ENCODE results near the gene TMEM248.
"Not testable (repeated sequence)": the region's sequence is repeated elsewhere in the genome, so short reads cannot be mapped to it uniquely, and the experiment has no call there.

TMEM248 gene

DNA sequence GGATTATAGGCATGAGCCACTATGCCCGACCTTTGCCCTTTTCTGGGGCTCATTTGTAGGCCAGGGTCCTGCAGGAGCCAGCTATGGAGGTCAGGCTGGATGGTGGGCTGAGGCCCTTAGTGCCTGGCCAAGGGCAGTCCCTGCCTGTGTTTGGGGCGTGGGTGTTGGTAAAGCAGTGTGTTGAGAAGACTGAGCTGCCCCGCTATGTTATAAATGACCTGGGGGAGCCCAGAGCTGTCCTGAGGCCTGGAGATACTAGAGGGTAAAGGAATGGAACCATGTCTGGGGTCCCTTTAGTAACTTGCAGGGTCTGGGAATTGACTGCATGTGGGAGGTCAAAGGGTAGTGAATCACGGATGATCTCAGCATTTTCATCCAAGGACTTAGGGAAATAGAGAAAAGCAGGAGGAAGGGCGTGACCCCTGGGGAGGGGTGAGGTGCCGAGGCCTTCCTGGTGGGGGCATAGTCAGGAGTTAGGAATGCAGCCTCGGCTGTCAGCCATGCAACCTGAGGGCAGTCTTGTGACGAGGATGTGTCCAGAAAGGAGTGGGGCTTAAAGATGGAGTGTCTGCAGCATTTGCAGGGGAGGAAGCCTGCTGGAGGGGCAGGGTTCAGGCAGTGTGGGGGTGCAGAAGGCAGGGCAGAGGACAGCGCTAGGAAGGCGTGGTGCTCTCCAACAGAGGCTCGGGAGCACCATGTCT lies 31.5 kb downstream of the TMEM248 start:
- no peak for DNase-seq

GRCh38 chr7:66953044-66953427 lies 32.0 kb downstream of the TMEM248 start:
- no peak for DNase-seq

- DNase-seq = no peak
Measured at GRCh38 chr7:66957595-66958290, 36.7 kb downstream of the TMEM248 start.

GRCh38 chr7:66958538-66959350 lies 37.7 kb downstream of the TMEM248 start:
- DNase-seq = no peak

DNA sequence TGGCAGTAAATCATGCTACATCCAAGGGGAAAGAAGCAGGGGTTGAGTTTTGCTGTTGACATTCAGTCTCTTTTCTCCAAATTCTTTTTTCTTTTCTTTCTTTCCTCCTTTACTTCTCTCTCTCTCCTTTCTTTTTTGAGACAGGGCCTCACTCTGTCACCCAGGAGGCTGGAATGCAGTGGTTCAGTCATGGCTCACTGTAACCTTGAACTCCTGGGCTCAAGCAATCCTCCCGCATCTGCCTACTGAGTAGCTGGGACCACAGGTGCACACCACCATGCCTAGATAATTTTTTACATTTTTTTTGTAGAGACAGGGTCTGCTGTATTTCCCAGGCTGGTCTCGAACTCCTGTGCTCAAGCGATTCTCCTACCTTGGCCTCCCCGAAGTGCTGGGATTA lies 39.2 kb downstream of the TMEM248 start:
- no peak for DNase-seq

DNA sequence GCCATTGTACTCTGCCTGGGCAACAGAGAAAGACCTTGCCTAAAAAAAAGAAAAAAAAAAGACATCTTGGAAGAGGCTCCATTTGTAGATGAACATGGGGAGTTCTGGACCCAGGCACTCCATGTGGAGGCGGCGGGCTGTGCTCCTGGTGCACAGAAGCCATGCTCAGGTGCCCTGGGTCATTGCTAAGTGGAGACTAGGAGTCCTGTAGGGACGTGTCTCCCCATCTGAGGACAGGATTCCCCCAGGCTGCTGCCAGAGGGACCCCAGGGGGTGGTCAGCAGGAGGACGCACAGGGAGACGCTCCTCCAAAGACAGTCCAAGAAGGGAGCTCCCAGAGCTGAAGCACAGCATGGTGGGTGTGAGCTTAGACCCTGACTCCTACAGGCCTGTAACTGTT lies 40.1 kb downstream of the TMEM248 start:
- no peak for DNase-seq

DNA sequence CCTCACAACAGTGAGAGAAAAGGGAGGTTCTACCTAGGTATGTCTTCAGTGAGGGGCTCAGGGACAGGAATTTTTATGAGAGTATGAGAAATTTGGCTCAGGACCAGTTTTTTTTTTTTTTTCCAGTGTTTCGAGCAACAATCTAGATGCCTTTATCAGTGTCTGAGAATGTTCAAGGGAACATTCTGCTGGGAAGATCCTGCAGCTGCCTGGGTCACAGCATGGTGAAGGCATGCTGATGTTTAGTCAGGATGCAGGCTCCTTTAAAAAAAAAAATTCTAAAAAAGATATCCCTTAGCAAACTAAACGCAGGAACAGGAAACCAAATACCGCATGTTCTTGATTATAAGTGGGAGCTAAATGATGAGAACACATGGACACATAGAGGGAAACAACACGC lies 43.4 kb downstream of the TMEM248 start:
- no peak for DNase-seq

DNA sequence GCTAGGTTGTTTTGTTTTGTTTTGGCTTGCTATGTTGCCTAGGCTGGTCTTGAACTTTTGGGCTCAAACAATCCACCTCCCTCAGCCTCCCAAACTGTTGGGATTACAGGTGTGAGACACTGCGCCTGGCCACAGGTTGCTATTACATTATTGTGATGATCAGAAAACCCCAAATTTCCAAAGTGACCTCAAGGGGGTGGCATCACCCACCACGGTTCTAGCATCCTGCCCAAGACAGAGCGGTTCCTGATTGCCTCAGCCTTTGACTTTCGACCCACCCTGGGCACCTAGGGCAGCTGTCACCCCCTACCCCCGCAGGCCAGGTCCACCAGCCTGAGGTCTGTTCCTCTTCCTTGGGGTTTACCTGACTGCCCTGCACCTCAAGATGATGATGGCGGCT lies 46.0 kb downstream of the TMEM248 start:
- no peak for DNase-seq

- not testable (repeated sequence) for DNase-seq
Measured at GRCh38 chr7:66969001-66969400, 48.0 kb downstream of the TMEM248 start.

DNA sequence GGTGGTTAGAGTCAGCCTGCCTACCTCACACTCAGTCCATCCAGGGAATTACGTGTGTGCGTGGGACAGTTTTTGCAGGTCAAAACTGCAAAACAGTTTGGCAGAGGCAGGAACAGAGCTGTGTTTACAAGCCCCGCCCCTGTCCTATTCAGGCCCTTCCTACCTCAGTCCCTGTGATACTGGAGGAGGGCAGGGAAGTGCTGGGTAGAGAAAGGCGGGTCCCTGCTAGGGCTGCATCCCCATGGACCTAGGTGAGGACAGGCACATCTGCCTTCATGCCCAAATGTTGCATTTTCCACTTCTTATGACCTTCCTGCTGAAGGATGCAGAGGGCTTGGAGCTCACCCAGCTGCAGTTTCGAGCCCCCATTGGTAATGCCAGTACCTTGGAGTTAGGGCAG lies 49.3 kb downstream of the TMEM248 start:
- DNase-seq = no peak

GRCh38 chr7:66974986-66975590 lies 54.1 kb downstream of the TMEM248 start:
- no peak for DNase-seq

- not testable (repeated sequence) for DNase-seq
Measured at GRCh38 chr7:66978312-66978711, 57.3 kb downstream of the TMEM248 start.

DNA sequence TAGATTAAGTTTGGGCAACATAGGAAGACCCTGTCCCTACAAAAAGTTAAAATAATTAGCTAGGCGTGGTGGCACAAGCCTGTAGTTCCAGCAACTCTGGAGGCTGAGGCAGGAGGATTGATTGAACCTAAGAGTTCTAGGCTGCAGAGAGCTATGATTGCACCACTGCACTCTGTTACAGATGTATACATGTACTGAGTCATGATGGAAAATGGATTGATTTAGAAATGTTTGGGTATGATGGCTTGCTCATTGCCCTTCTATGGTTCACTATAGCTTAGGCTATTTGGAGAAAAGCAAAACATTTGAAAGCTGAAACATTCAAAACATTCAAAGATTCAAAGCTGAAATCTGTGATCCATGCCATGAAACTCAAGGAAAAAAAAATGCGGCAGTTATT lies 58.0 kb downstream of the TMEM248 start:
- DNase-seq = not testable (repeated sequence)

GRCh38 chr7:66980336-66980735 lies 59.3 kb downstream of the TMEM248 start:
- not testable (repeated sequence) for DNase-seq

- DNase-seq = not testable (repeated sequence)
Measured at GRCh38 chr7:66989552-66989951, 68.5 kb downstream of the TMEM248 start.

DNA sequence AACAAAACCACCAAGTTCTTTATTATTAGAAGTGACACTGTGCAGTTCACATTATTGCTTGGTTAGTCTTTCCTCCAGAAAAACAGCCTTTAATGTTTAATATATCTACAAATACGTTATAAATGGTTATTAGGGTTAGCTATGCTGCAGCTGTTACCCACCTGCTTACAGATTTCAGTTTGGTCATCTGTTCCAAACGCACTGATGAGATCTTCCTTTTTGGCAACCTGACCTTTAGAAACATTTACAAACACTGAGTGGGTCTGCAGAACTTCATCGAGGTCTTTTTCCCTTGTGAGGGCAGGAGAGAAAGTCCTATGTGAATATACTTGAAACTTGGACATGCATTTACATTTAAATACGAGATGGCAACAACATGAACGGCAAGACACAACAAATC lies 73.0 kb downstream of the TMEM248 start:
- not testable (repeated sequence) for DNase-seq

GRCh38 chr7:66994691-66995049 lies 73.6 kb downstream of the TMEM248 start:
- DNase-seq = peak; percentile 67

DNA sequence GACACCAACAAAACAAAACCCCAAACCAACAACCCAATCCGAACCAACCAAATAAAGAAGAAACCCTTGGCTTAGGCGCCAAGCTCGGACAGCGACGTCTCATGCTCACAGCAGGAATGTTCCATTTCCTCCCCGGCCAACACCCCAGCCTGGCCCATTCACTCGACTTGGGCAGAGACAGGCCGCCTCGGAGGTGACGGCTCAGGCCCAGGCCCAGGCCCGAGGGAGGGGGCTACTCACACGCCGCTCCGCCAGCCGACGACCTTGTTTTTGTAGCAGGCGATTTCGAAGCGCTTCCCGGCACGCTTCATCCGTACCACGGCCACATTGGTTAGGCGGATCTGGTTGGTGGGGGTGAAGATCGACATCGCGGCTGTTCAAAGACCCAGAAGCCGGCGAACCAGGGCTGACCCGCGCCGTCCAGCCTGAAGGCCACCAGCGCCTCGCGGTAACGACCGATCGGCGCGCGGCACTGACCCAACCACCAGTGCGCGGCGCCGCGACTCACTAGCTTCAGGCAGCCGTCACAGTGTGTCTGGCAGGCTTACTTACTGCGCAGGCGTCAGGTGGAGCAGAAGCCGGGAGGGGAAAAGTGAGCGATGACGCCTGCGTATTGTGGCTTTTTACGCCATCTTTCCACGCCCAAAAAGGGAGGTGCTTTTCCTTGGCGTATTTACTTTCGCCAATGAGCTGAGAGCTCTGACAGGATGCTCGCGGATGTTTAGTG lies 74.2 kb downstream of the TMEM248 start, which contains the start of gene SBDS:
Gene SBDS (minus strand): TSS at position 537 of the 727 bp plus-strand sequence. CDS start 169 bp downstream, at position 368.
- peak; percentile 98 for DNase-seq

DNA sequence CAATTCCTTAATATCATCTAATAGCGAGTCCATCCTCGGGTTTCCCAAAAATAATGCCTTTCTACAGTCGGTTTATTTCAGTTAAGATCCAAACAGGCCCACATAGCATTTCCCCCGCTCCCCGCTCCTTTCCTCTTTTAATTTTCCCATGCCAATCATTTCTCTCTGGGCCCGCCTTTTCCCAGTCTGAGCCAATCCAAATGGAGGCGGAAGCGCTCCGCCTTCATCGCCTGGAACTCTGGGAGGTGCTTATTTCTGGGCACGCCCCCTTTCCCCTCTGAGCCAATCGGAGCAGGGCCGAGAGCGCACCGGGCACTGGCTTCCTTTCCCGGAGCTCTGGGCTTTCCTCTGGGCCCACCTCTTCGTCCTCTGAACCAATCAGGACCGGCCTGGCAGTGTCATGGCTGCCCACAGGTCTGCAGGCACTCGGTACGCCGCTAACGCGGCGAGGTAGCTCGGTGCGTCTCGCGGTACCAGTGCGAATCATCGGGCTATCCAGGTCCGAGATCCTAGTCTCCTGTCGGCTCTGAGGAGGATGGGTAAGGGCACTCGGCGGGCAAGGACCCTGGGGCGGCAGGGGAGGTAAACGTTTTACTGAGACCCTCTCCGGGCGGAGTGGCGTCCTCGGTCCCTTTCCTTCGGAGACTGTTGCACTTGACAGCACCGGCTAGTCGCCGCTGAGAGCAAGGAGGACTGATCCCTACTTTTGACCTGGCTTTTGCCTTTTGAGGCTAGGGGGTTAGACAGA lies 75.6 kb downstream of the TMEM248 start, which contains the start of gene TYW1:
Gene TYW1 (plus strand): TSS at position 390 of the 748 bp plus-strand sequence. CDS start 146 bp downstream, at position 536.
- peak; percentile 99 for DNase-seq

GRCh38 chr7:67000601-67001258 lies 79.7 kb downstream of the TMEM248 start:
- not testable (repeated sequence) for DNase-seq

DNA sequence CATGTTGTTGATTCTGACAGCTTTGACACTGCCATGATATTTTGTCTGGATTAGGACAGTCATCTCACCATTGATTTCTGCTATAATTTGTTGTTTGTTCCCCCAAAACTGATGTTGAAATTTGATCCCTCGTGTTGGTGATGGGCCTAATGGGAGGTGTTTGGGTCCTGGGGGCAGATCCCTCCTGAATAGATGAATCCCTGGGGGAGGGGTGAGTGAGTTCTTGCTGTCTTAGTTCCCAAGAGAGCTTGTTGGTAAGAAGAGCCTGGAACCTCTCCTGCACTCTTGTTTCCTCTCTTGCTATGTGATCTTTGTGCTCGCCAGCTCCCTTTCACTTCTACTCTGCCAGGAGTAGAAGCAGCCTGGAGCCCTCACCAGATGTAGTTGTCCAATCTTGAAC lies 83.1 kb downstream of the TMEM248 start:
- not testable (repeated sequence) for DNase-seq

Data from femur (tissue), 1 donor.